Sigmoid colon (tissue), 7 donors: ENCODE measurements around the gene NAALAD2. TPM values are rescaled to one million over a fixed set of nuclear protein-coding genes. Genes with fewer than 3 reads are reported as not detected.

Experiments
- DNase-seq: peaks from one replicate; pipeline ENCODE4 v3.0.0-alpha.2; 2019
- H3K27ac ChIP-seq, 4 donors: fragments of 200-600 bp; sonication (generic); one replicate each; pipeline ENCODE4 v1.5.1; 2016 to 2019; ENCODE audit warnings: mild to moderate bottlenecking in 1 of 4
- H3K27me3 ChIP-seq, 3 donors: fragments of 200-600 bp; sonication (generic); one replicate each; pipeline ENCODE4 v1.5.1; 2019; ENCODE audit warnings: mild to moderate bottlenecking in 1 of 3
- H3K36me3 ChIP-seq, 4 donors: fragments of 200-600 bp; sonication (generic); one replicate each; pipeline ENCODE4 v1.5.1; 2016 to 2019
- H3K4me1 ChIP-seq, 4 donors: fragments of 200-600 bp; sonication (generic); one replicate each; pipeline ENCODE4 v1.5.1; 2017 to 2019
- H3K4me3 ChIP-seq, 4 donors: fragments of 200-600 bp; sonication (generic); one replicate each; pipeline ENCODE4 v1.5.1; 2017 to 2019; ENCODE audit warnings: mild to moderate bottlenecking in 2 of 4, moderate library complexity in 1 of 4
- H3K9me3 ChIP-seq, 4 donors: fragments of 200-600 bp in 3 of 4; sonication (generic) in 3 of 4; one replicate each; pipeline versions ENCODE4 v1.5.1 to v1.6.1; 2013 to 2019
- EP300 ChIP-seq, 4 donors: sonication (generic); formaldehyde crosslinking; IDR thresholded peaks; one replicate each; pipeline ENCODE4 v1.6.1; 2017; ENCODE audit warnings: antibody characterized with exemption in 4 of 4
- POLR2A ChIP-seq, 2 donors: fragments of 450-650 bp; IDR thresholded peaks; one replicate each; pipeline ENCODE4 v1.6.1; 2016; ENCODE audit warnings: antibody characterized with exemption in 2 of 2, mild to moderate bottlenecking in 2 of 2, moderate library complexity in 2 of 2
- POLR2AphosphoS5 ChIP-seq, 4 donors: sonication (generic); formaldehyde crosslinking; IDR thresholded peaks; one replicate each; pipeline ENCODE4 v1.6.1; 2017; ENCODE audit warnings: antibody characterized with exemption in 4 of 4
- WGBS, 2 donors: extraction: QIAGEN DNeasy Blood & Tissue Kit; methylation state at CpG; one replicate each; pipeline ENCODE4 v1.1.7; 2013; 5-methylcytosine and 5-hydroxymethylcytosine counted together
- intact Hi-C: fragments of 100-400 bp; cut with DNase I; formaldehyde crosslinking; loops from one replicate; pipeline ENCODE4 v1.15.1; 2023
- polyA plus RNA-seq, 3 donors: library from polyadenylated mRNA; stranded (reverse); fragments of 200-250 nt; gene quantifications; one replicate each; pipeline ENCODE4 v1.2.3, GENCODE V29; 2013
- total RNA-seq, 4 donors: library from RNA; depleted of rRNA; stranded (reverse); fragments of >200 nt; gene quantifications; one replicate each; pipeline ENCODE4 v1.1.0, GENCODE V29; 2016
- TF ChIP-seq, protein P1 (sequence below), 4 experiments: fragments of 450-650 bp in 3 of 4; fragments of 200-600 bp in 1 of 4; IDR thresholded peaks; one replicate each; pipeline ENCODE4 v1.5.1; 2016 to 2019; ENCODE audit warnings: antibody characterized with exemption in 4 of 4, mild to moderate bottlenecking in 3 of 4, moderate library complexity in 2 of 4
- donor health status: healthy with polysubstance abuse.
- donor health status: Bipolar disorder and iron deficiency.
- donor health status: healthy.

The NAALAD2 gene
- total and polyA plus RNA-seq, 7 donors, result 0.31 to 3.9 (median 3.6) TPM; not detected in 2

DNA sequence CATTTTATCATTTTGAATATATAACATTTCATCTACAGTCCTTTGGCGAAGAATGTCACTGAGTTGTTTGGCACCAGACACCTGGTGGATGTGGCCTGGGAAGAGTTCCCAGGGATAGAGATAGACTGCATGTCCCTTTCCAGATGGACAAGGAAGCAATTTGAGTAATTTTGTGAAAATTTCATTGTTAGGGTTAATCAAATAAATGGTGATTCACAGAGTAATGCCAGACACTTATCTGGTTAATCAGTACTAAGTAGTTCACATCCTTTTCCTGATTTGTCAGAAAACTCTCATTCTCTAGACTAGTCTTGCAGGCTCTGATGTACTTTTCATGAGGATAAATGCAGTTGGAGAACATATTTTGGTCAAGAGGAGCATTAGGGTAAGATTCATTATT lies 41.6 kb downstream of the NAALAD2 start:
- TF ChIP-seq POLR2AphosphoS5 (IDR thresholded peaks at IDR 0.05) (no peak), POLR2A (IDR thresholded peaks at IDR 0.05) (no peak), EP300 (IDR thresholded peaks at IDR 0.05) (no peak)
- TF ChIP-seq, protein P1, sequence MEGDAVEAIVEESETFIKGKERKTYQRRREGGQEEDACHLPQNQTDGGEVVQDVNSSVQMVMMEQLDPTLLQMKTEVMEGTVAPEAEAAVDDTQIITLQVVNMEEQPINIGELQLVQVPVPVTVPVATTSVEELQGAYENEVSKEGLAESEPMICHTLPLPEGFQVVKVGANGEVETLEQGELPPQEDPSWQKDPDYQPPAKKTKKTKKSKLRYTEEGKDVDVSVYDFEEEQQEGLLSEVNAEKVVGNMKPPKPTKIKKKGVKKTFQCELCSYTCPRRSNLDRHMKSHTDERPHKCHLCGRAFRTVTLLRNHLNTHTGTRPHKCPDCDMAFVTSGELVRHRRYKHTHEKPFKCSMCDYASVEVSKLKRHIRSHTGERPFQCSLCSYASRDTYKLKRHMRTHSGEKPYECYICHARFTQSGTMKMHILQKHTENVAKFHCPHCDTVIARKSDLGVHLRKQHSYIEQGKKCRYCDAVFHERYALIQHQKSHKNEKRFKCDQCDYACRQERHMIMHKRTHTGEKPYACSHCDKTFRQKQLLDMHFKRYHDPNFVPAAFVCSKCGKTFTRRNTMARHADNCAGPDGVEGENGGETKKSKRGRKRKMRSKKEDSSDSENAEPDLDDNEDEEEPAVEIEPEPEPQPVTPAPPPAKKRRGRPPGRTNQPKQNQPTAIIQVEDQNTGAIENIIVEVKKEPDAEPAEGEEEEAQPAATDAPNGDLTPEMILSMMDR (IDR thresholded peaks at IDR 0.05), result no peak

DNA sequence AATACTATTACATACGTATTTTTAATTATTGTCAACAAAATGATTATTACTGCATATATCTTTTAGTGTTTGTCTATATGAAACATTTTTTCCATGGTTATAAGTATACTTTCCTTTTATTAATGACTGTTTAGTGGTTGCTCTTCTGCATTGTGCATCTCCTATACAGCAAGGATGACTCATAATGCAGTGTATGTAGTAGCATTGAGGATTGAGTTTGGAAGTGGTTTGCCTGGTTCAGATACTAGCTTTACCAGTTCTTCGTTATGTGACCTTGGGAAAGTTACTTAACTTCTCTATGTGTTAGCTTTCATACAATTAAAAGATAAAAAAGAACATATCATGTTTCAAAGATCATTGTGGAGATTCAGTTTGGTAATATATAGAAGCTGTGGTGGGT lies 44.3 kb downstream of the NAALAD2 start:
- DNase-seq, result no peak
- Histone ChIP-seq H3K27ac (no peak overlapping the region), H3K9me3 (no peaks in the 10 kb centered on the region), H3K4me1 (no peaks in the 10 kb centered on the region), H3K4me3 (no peak overlapping the region), H3K27me3 (no peaks in the 10 kb centered on the region), H3K36me3 (no peaks in the 10 kb centered on the region)
- TF ChIP-seq EP300 (IDR thresholded peaks at IDR 0.05) (no peak), POLR2A (IDR thresholded peaks at IDR 0.05) (no peak), POLR2AphosphoS5 (IDR thresholded peaks at IDR 0.05) (no peak)
- TF ChIP-seq, protein P1 (IDR thresholded peaks at IDR 0.05), result no peak
- intact Hi-C loops, result no loop called here
- WGBS, 2 donors, result 65 to 81% methylated on average over 2 of the region's 2 CpGs

More for the DNA sequence above, 41.6 kb downstream of the NAALAD2 start:
- Histone ChIP-seq H3K36me3 (no peaks in the 10 kb centered on the region), H3K9me3 (no peaks in the 10 kb centered on the region), H3K4me1 (no peaks in the 10 kb centered on the region), H3K4me3 (no peak overlapping the region), H3K27me3 (no peaks in the 10 kb centered on the region), H3K27ac (no peak overlapping the region)
- DNase-seq, result no peak
- WGBS, 2 donors, result 92 to 95% methylated on average over 1 of the region's 1 CpG
- intact Hi-C loops, result no loop called here

DNA sequence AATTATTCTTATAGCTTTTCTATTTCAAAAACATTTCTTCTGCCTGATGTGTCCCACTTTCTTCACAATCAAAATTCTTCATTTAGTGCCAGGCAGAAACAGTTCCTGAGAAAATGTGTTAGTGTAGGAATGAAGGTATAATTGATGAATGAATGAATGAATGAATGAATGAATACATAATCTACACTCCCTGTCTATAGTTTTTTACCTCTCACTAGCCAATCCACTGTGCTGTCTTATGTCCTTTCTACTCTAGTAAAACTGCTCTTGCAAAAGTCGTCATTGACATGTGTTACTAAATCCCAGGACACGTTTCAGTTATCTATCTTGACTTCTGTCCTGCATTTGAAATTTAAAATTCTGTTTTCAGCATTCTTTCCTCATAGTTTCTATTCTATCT lies 45.5 kb downstream of the NAALAD2 start:
- Histone ChIP-seq H3K27me3 (no peaks in the 10 kb centered on the region), H3K4me1 (no peaks in the 10 kb centered on the region), H3K36me3 (no peaks in the 10 kb centered on the region), H3K27ac (no peak overlapping the region), H3K9me3 (no peaks in the 10 kb centered on the region), H3K4me3 (no peak overlapping the region)
- TF ChIP-seq EP300 (IDR thresholded peaks at IDR 0.05), result no peak
- TF ChIP-seq, protein P1 (IDR thresholded peaks at IDR 0.05), result no peak
- TF ChIP-seq POLR2A (IDR thresholded peaks at IDR 0.05), result no peak
- TF ChIP-seq POLR2AphosphoS5 (IDR thresholded peaks at IDR 0.05), result no peak
- intact Hi-C loops, result no loop called here
- 33 to 85% methylated on average over 2 of the region's 2 CpGs for WGBS, 2 donors
- DNase-seq, result no peak

DNA sequence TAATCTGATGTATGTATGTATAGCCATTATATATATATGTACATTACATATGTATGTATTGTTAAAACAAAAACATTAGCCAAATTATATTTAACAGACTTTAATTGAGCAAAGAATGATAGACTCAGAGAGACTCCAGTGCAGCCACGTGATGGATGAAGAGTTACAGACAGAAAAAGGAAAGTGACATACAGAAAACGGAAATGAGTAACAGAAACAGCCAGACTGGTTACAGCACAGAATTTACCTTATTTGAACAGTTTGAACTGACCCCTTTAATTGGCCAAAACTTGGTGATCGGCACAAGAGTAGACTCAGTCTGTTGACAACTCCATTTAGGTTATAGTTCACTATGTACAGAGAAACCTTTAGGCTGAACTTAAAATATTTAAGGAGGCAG lies 53.4 kb downstream of the NAALAD2 start:
- no peak overlapping the region for H3K4me3 ChIP-seq
- no peak for DNase-seq
- no peak for TF ChIP-seq POLR2A (IDR thresholded peaks at IDR 0.05)
- TF ChIP-seq, protein P1 (IDR thresholded peaks at IDR 0.05), result no peak
- TF ChIP-seq POLR2AphosphoS5 (IDR thresholded peaks at IDR 0.05), result no peak
- no peak for TF ChIP-seq EP300 (IDR thresholded peaks at IDR 0.05)
- intact Hi-C loops, result no loop called here
- no peaks in the 10 kb centered on the region for H3K4me1 ChIP-seq
- no peak overlapping the region for H3K27ac ChIP-seq
- H3K36me3 ChIP-seq, result no peaks in the 10 kb centered on the region
- no peaks in the 10 kb centered on the region for H3K27me3 ChIP-seq
- WGBS, 2 donors, result 91 to 94% methylated on average over 3 of the region's 3 CpGs
- no peaks in the 10 kb centered on the region for H3K9me3 ChIP-seq

DNA sequence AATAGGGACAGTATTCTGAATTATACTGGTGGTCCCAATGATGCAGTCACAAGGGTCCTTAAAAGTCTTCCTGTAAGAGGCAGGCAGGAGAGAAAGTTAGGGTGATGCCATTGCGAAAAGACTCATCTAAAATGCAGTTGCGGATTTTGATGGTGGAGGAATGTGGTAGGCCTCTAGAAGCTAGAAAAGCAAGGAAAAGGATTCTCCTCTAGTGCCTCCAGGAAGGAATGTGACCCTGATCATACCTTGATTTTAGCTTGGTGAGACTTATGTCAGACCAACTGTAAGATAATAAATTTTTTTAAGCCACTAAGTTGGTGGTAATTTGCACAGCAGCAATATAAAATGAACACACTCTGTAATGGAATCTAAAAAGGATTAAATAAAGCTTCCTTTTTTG lies 54.5 kb downstream of the NAALAD2 start:
- H3K27me3 ChIP-seq, result no peaks in the 10 kb centered on the region
- intact Hi-C loops, result no loop called here
- no peaks in the 10 kb centered on the region for H3K4me1 ChIP-seq
- H3K4me3 ChIP-seq, result no peak overlapping the region
- WGBS, 2 donors, result 98 to 99% methylated on average over 2 of the region's 2 CpGs
- no peak overlapping the region for H3K27ac ChIP-seq
- TF ChIP-seq, protein P1 (IDR thresholded peaks at IDR 0.05), result no peak
- TF ChIP-seq POLR2A (IDR thresholded peaks at IDR 0.05) (no peak), EP300 (IDR thresholded peaks at IDR 0.05) (no peak), POLR2AphosphoS5 (IDR thresholded peaks at IDR 0.05) (no peak)
- H3K36me3 ChIP-seq, result no peaks in the 10 kb centered on the region
- no peaks in the 10 kb centered on the region for H3K9me3 ChIP-seq
- no peak for DNase-seq
